ENCODE results near the gene PRKCE.

The PRKCE gene

DNA sequence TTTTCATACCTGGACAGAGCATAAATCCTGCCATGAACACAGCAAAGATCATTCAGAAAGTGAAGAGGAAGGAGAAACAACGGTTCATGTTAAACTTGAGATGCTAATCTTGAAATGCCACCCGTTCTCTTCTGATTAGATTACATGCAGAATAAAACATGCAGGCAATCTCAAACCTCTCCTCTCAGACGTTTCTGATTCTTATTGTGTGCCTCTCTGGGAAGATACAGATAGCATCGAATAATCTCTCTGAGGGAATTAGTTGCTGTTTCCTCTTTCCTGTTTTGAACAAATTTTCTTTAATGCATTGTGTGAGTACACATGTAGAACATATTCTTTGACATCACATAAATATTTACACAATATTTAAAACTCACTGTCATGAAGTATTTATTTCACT, 313.4 kb downstream of the PRKCE start:
- no peak for DNase-seq (ENCODE audit: low read depth)

DNA sequence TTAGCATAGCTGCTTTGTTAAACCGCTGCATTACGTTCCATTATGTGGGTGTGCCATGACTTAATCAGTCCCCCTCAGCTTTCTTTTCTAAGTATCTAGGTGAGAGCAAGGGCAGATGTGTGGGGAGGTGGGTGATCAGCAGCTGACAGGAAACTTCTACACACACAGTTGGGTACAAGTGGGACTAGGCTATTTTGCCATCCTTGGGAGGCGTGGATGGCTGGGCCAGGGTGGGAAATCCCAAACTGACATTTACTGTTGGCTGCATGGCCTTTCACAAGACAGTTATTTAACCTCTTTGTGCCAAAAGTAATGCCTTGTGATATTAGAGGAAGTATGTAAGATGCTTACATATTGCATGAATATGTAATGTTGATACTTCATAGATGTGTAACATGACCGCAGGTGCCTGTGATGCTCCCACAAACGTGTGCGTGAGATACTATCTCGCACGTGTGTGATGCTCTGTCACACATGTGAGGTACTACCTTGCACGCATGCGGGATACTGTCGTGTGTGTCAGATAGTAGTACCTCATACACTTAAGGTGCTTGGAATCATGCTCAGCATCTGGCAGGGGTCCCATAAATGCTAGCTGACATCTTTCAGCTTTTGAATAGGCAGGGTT, 314.5 kb downstream of the PRKCE start:
- DNase-seq (ENCODE audit: low read depth): no peak

DNA sequence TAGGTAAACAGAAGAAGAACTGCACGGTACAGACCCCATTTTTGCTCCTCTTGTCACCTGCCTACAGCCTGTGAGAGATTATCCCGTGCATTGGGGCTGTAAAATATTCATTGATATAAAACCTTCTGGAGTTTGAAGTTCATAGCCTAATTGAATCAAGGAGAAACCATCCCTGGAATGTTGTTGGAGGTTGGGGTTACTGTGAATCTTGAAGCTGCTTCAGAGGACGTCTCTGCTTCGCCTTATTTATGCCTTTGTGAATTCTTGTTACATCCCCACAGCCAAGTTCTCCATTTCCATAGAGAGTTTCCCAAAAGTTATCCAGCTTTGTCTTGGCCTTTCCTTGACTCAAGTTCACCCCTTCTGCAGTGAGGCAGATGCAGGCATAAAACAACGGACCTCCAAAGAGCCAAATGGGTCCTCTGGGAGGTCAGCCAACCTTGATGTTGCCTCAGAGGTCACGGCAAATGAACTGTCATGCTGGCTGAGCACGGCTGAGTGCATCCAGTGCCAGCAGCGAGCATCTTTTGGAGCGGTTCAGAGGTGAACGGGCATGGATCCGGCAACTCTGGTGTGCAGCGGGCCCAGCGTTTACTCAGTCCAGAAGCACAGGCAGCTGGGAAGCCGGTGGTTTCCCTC, 317.6 kb downstream of the PRKCE start:
- no peak for DNase-seq (ENCODE audit: low read depth)

DNA sequence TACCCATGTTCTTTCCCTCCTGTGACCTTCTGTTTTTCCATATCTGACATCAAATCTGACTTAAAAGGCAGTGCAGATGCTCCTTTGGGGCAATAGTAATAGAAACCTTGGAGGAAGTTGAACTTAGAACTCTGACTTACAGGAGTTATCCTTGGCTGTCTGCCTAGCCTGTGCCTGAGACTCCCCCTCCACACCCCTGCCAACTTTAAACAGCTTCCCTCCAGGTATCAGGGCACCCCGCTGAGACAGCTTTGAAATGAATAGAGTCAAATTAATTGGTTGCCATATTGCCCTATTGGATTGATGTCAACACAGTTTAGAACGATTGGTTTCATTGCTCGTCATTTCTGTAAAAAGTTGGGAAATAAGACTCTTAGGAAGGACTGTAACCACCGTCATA, 322.0 kb downstream of the PRKCE start:
- DNase-seq (ENCODE audit: low read depth): no peak

DNA sequence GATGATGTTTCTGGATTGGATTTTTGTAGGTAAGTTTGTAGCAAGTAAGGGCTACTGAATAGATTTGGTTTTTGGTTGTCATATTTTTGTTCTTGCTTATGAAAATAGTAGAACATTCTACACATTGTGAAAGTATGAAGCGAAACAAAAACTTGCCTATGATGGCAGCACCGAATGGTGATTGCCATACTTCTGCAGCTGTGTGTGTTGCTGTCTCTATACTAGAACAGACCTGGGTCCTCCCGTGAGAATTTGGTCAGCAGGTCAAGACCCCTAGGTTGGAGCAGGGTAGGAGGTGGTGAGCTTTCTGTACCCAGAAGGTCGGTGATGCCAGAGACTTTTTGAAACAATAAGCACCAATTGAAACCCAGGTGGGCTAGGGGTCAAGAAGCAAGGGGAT, 322.6 kb downstream of the PRKCE start:
- no peak for DNase-seq (ENCODE audit: low read depth)

DNA sequence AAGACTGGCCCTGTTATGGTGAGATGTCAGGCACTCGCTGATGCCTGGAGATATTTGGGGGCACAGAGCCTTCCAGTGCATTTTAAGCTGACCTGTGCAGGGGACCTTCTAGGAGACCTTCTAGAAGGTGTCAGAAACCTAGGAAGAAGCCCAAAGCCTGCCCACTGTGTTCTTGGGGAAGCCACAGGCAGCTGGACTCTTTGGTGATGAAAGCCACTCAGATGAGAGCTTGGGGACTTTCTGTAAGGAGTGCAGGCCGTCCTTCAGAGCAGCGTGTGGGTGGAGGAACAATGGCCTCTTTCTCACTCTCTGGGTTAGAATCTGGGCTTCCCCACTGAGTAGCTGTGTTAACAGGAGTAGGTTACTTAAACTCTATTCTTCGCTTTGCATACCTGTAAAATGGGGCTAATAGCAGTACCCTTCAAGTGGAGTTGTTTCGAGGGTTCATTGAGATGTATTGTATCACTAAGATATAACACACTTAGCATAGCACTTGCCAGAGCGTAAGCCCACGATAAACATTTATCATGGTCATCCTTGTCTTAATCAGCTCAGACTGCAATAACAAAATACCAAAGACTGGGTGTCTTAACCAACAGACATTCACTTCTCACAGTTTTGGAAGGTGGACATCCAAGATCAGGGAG, 323.4 kb downstream of the PRKCE start:
- no peak for DNase-seq (ENCODE audit: low read depth)

DNA sequence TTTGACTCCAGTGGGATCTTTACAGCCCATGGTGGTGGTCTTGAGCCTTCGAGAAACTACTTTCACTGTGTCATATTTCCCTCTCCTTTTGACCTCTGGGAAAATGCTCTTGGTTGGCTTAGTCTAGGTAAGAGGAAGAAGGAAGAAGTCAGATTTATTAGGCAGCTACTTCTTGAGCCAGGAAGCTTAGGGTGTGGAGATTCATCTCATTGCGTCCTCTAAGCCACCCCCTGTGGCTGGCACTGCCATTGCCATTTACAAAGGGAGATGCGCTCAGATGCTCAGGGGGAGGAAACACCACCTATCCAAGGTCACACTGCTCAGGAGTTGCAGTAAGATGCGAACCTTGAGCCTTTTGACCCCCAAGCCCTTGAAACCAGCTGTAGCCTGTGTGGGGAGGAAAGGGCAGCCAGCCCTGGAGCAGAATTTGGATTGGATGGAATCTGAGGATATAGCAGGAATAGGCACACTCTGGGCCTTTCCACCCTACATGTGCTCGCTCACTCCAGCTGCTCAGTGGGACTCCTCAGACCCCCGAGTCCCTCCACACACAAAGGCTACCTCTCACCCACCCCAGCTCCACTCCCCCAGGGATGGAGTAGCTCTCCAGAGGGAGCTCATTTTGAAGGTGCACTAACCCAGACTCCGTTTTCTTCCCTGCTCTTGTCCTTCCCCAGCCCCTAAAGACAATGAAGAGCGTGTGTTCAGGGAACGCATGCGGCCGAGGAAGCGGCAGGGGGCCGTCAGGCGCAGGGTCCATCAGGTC, 324.5 kb downstream of the PRKCE start:
- no peak for DNase-seq (ENCODE audit: low read depth)

DNA sequence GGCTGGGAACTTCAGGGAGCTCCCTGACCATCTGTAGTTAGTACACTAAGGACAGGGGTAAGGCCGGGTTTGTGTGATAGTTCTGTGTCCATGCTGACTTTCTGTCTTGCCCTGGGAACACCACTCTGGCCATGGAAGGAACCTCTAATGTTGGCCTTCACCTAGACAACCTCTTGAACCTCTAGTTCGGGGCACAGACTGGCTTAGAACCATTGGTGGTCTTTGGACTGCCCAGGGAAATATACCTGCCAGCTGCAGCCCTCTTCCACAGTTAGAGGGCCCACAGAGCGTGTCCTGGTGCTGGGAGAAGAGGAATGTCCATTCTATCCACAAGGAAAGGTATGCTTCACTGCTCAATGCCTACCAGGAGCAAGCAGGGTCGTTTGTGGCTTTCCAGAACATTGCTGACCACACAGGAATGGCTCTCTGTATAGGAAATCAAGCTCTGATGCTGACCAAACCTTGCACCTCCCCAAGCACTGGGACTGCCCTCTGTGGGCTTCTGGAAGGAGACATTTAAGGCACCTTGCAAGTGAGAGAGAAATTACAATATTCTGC, 326.9 kb downstream of the PRKCE start:
- DNase-seq (ENCODE audit: low read depth): no peak

DNA sequence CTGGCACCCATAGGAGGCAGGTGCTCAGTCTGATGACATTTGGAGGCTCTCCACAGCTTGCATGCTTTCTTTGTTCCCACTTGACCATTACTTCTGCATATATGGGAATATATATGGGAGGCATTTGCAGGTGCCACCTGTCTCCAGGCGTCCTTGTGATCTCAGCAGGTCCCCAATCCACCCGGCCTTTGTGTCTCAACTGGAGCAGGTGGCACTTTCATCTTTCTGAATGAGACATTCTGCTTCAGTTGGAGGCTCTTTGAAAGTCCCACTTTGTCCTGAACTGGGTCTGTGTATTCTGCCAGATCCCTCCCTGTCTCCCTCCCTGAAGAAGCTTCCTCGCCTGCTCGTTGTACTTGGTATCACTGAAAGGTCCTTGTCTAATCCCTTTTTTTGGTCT, 327.6 kb downstream of the PRKCE start:
- no peak for DNase-seq (ENCODE audit: low read depth)

DNA sequence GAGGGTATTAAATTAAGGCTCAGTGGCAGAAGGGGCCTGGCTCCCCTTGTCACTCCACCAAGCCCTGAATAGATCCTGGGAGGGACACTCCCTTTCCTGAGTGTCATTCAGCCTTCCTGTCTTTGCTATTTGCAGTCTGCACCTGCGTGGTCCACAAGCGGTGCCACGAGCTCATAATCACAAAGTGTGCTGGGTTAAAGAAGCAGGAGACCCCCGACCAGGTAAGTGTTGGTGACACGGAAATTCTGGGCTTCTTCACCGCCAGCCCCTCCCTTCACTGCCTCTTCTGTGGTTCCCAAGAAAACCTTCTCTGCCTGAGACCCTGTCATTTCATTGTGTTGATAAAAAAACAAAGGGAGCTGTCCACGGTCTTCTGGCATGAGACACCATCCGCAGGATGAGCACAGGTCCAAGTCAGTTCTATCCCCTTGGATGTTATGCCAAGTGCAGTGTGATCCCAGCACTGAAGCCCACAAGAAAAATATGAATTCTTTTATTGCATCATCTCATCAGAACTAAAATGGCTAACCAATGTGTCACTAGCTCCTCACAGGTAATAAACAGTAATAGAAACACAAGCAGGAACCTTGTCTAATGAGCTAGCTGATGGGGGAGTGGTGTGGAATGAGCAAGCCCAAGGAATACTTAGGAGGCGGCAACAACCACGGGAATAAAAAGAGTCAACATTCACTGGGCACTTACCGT, 328.8 kb downstream of the PRKCE start:
- DNase-seq (ENCODE audit: low read depth): no peak

DNA sequence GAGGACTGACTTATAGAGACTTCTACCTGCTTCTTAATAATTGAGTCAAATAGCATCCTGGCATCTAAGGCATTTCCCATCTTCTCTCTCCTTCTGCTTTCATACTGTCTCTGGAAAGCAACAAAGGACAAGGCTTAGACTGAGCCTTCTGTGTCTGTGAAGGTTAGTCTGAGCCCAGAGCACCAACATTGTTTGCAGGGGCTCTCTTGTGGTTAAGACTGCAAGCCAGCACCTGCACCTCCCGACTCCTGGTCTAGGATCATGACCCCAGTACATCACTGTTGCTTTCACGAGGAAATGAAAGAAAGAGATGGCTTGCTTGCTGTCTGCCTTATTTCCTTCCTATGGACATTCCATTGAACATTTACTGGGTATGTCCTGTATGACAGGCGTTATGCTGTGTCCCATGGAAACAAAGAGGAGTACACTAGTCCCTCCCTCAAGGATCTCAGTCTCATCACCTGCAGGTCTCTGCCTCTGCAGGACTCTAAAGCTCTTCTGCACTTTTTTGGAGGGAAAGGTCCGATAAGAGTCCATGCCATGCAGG, 330.0 kb downstream of the PRKCE start:
- no peak for DNase-seq (ENCODE audit: low read depth)

DNA sequence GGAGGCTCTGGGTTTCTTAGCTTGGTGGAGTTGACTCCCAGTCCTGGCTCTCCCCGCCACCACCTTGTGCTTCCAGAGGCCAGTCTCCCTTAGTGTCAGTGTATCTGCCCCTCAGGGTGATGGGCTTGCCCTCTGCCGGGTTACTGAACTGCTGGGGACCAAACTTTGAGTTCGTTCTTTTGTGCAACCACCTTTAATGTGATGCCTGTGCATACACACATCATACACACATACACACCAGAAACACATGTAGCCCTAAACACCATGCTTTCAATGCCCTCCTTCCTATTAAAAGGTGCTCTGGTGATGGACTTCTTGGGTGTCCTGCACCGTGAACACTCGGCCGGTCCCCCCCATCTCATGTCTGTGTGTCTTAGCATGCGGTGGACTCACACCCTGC, 330.6 kb downstream of the PRKCE start:
- DNase-seq (ENCODE audit: low read depth): no peak

DNA sequence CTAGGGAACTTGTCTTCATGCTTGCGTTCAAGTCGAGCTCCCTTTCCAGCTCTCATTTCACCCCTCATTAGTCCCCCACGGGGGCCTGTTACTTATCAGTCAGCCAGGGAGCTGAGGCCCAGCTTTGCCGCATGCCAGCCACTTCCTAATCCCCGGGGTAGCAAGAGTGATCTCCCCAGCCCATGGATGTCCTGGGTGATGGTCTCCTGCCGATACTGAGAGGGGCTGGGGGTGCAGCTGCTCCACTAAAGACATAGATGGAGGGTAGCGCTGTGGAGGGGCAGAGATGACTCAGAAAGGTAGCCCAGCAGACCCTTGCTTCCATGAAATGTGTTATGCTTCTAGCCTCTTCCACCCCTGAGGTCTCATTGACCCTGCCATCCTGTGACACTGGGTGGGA, 331.7 kb downstream of the PRKCE start:
- DNase-seq (ENCODE audit: low read depth): no peak

DNA sequence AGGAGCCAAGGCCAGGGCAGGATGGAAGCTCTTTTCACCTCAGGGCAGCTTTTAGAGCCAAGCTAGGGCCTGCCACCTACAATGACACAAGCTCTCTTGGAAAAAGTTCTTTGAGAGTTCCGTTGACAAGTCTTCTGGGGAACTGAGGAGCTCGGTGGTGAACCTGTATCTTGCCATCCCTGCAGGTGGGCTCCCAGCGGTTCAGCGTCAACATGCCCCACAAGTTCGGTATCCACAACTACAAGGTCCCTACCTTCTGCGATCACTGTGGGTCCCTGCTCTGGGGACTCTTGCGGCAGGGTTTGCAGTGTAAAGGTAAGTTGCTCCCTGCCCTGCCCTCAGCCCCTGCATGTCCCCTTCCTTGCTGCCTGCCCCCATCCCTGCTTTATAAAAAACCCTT, 332.9 kb downstream of the PRKCE start:
- DNase-seq (ENCODE audit: low read depth): no peak

DNA sequence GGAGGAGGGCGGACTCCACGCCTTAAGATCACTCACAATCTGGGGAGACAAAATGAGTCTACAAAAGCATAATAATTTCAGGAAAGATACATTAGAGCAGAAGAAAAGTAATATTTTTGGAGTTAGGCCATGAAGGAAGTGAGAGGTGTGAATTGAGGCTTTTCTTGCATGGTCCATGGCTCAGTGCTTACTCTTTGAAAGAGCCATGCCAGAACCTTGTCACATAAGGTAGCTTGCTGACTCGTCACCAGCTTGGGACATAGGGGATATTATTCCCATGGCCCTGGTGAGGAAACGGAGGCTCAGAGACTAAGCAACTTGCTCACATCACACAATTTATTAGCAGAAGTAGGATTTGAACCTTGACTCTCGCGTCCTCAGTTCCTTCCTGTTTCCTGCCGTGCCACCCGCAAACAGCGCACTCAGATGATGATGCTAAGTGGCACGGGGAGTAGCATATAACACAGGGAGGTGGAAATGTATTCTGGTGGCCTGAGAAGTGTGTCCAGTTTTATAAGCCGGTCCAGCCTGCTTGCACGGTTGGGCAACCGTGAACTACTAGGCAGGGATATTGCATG, 333.5 kb downstream of the PRKCE start:
- DNase-seq (ENCODE audit: low read depth): no peak

DNA sequence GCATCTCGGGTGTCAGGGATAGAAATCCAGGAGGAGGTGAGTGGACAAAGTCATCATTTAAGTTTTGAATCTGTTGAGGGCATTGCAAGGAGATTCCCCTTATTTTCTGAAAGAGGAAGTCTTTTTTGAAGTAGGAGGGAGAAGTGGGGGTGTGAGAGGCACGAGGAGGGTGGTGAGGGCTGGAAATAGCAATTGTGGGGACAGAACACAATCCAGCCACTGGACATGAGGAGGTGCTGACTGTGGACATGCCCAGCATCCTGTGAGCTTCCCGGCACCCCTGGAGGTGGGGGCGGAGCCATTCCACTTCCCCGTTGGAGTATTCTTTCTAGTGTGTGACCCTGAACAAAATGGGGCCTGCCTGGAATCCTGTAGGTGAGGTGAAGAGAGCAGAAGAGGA, 335.0 kb downstream of the PRKCE start:
- no peak for DNase-seq (ENCODE audit: low read depth)

DNA sequence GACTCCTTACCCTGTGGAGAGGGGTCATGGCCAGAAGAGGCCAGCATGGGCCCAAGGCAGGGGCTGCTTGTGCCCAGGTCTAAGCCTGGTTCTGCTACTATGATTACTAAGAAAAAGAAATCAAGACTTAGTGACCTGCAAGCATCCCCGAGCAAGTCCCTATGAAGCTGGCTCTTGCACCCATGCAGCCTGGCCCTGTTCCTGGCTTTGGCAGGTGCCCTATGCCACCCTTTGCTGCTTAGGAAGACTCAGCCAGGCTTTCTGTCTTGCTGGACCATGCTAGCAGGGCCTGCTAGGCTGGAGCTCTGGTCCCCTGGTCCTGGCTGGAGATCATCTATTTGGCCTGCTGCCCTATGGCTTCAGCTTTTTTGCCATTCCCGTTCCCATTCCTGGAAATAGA, 336.4 kb downstream of the PRKCE start:
- no peak for DNase-seq (ENCODE audit: low read depth)

DNA sequence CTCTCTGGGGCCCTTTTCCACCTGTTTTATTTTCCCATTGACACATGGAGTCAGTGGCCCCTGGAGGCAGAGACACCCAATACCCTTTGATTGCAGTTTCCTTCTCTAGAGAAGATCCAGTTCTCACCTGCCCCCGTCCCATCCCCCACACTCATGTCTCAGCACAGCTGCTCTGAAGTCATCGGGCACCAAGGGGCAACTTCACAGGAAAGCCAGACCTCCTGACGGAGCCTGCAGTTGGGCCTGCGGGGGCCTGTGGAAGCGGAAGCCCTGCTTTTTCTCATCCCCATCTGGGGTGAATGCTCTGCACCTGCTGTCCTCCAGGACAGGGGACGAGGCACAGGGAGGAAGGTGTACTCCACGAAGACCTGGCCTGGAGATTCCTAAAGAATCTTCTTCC, 337.4 kb downstream of the PRKCE start:
- no peak for DNase-seq (ENCODE audit: low read depth)

DNA sequence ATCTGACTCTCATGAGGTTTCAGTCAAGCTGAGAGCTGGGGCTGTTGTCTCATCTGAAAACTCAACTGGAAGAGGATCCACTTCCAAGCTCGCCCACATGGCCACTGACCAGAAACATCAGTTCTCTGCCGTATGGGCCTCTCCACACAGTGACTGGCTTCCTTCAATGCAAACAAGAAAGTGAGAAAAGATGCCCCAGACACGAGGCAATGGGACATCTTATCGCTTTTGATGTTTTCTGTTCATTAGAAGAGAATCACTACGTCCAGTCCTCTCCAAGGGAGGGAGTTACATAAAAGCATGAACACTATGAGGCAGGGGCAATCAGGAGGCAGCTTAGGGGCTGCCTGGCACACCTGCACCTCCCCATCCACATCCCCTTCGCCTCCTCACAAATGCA, 338.7 kb downstream of the PRKCE start:
- no peak for DNase-seq (ENCODE audit: low read depth)

DNA sequence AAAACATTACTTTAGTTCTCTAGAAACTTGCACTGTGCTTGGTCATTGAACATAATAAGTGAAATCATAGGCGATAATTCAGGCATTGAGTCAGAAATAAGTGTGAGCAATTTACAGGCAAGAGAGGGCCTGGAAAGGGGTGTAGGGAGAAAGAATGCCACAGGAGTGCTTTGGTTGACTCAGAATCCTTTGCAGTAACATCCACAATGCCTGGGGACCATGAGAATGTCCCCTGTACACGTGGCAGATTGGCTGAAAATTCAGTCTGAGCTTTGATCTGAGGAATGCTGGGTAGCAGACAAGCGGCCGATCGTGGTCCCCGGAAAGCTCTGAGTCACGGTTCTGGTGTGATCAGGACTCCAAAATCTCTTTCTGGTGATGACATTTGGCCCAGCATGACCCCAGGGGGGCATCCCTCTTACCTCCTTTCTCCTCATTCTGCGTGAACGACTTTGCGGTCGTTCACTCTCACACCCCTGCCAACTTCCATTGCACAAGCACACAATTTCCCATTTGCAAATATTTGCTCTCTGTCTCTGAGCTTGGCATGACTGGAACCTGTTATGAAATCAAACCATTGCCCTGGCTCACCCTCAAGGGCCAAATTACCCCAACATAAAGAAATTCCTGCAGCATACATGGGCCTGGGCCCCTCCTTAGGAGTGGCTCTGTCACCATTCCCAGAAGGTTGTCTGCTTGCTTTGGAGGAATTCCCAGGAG, 340.7 kb downstream of the PRKCE start:
- no peak for DNase-seq (ENCODE audit: low read depth)

Measured in stimulated activated CD8-positive, alpha-beta memory T cell treated with anti-CD3 and anti-CD28 coated beads, Interleukin-15, amount 100 ng/mL, for 24 hours (primary cell).